Measurements from ENCODE around the gene KIF22.

DNA sequence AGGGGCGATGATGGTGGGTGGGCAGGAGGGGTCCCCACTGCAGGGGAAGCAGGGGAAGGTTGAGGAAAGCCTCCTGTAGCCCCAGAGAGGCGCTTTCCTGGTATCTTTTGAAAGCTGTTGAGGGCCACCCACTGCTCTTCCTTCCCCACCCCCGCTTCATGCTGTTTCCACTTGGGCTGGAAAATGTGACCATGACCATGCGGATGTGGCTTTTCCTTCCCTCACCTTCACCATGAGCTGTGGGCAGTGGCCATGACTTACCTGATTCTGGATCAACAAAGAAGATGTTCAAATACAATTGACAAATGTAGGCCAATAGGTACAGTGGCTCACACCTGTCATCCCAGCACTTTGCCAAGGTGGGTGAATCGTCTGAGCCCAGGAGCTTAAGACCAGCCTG lies 43.5 kb downstream of the KIF22 start:
- no peak for TF ChIP-seq HNRNPUL1 (IDR thresholded peaks at IDR 0.05; ENCODE audit: low read length)
- TF ChIP-seq KAT2B (IDR thresholded peaks at IDR 0.05; ENCODE audit: low read depth, low read length), result no peak
- TF ChIP-seq, protein P1, sequence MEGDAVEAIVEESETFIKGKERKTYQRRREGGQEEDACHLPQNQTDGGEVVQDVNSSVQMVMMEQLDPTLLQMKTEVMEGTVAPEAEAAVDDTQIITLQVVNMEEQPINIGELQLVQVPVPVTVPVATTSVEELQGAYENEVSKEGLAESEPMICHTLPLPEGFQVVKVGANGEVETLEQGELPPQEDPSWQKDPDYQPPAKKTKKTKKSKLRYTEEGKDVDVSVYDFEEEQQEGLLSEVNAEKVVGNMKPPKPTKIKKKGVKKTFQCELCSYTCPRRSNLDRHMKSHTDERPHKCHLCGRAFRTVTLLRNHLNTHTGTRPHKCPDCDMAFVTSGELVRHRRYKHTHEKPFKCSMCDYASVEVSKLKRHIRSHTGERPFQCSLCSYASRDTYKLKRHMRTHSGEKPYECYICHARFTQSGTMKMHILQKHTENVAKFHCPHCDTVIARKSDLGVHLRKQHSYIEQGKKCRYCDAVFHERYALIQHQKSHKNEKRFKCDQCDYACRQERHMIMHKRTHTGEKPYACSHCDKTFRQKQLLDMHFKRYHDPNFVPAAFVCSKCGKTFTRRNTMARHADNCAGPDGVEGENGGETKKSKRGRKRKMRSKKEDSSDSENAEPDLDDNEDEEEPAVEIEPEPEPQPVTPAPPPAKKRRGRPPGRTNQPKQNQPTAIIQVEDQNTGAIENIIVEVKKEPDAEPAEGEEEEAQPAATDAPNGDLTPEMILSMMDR (IDR thresholded peaks at IDR 0.05 in 2 of 3, conservative IDR thresholded peaks at IDR 0.05 in 1 of 3; ENCODE audit: insufficient read depth in 2 of 3, low read depth in 1 of 3, low read length in 3 of 3), result no peak
- TF ChIP-seq, protein P2, sequence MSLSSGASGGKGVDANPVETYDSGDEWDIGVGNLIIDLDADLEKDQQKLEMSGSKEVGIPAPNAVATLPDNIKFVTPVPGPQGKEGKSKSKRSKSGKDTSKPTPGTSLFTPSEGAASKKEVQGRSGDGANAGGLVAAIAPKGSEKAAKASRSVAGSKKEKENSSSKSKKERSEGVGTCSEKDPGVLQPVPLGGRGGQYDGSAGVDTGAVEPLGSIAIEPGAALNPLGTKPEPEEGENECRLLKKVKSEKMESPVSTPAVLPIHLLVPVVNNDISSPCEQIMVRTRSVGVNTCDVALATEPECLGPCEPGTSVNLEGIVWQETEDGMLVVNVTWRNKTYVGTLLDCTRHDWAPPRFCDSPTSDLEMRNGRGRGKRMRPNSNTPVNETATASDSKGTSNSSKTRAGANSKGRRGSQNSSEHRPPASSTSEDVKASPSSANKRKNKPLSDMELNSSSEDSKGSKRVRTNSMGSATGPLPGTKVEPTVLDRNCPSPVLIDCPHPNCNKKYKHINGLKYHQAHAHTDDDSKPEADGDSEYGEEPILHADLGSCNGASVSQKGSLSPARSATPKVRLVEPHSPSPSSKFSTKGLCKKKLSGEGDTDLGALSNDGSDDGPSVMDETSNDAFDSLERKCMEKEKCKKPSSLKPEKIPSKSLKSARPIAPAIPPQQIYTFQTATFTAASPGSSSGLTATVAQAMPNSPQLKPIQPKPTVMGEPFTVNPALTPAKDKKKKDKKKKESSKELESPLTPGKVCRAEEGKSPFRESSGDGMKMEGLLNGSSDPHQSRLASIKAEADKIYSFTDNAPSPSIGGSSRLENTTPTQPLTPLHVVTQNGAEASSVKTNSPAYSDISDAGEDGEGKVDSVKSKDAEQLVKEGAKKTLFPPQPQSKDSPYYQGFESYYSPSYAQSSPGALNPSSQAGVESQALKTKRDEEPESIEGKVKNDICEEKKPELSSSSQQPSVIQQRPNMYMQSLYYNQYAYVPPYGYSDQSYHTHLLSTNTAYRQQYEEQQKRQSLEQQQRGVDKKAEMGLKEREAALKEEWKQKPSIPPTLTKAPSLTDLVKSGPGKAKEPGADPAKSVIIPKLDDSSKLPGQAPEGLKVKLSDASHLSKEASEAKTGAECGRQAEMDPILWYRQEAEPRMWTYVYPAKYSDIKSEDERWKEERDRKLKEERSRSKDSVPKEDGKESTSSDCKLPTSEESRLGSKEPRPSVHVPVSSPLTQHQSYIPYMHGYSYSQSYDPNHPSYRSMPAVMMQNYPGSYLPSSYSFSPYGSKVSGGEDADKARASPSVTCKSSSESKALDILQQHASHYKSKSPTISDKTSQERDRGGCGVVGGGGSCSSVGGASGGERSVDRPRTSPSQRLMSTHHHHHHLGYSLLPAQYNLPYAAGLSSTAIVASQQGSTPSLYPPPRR (CRISPR knock-in tag; IDR thresholded peaks at IDR 0.05; ENCODE audit: borderline replicate concordance), result no peak

All from K562 (cell line).